Keratinocyte (primary cell): Measurements from ENCODE around the gene OSBPL8. TPM values are rescaled to one million over a fixed set of nuclear protein-coding genes. Genes with fewer than 3 reads are reported as not detected.

Source experiments
- DNase-seq: peaks from one replicate; pipeline ENCODE4 v3.0.0-alpha.2; 2011; ENCODE audit warnings: low read depth, missing footprints, low spot score
- FAIRE-seq: peaks from 2 replicates; lab custom pipeline; 2011; peaks lifted over from hg19 to GRCh38; lab: Jason Lieb, UNC
- H2AFZ ChIP-seq: 2 replicates; pipeline ENCODE4 v1.6.0; 2012; ENCODE audit warnings: low read length, control low read depth, inconsistent platforms; ENCODE audit not compliant: control insufficient read depth
- H3K27ac ChIP-seq: 2 replicates; pipeline ENCODE4 v1.5.1; 2011; ENCODE audit warnings: low read length; ENCODE audit not compliant: control insufficient read depth, insufficient read depth
- H3K27me3 ChIP-seq: 3 replicates; pipeline ENCODE4 v1.6.0; 2011; ENCODE audit warnings: low read length; ENCODE audit not compliant: control insufficient read depth, insufficient read depth; ENCODE audit errors: extremely low read depth
- H3K36me3 ChIP-seq, 2 experiments: 2 replicates in 1 of 2; 3 replicates in 1 of 2; pipeline ENCODE4 v1.5.1; 2011; ENCODE audit warnings: low read length in 2 of 2, mild to moderate bottlenecking in 1 of 2; ENCODE audit not compliant: control insufficient read depth in 2 of 2, insufficient read depth in 2 of 2; ENCODE audit errors: extremely low read depth in 1 of 2
- H3K4me1 ChIP-seq: 3 replicates; pipeline ENCODE4 v1.5.1; 2011; ENCODE audit warnings: low read length; ENCODE audit not compliant: control insufficient read depth, insufficient read depth; ENCODE audit errors: extremely low read depth
- H3K4me2 ChIP-seq: 3 replicates; pipeline ENCODE4 v1.6.0; 2011; ENCODE audit warnings: low read depth, low read length; ENCODE audit not compliant: control insufficient read depth, insufficient read depth; ENCODE audit errors: extremely low read depth
- H3K4me3 ChIP-seq, 3 experiments: fragments of 200-600 bp in 1 of 3; sonication (generic) in 1 of 3; 2 replicates in 2 of 3; 3 replicates in 1 of 3; pipeline ENCODE4 v1.5.1; 2011 to 2016; ENCODE audit warnings: low read length in 3 of 3, mild to moderate bottlenecking in 3 of 3, control low read depth in 2 of 3, inconsistent platforms in 1 of 3, low read depth in 1 of 3, mixed read lengths in 1 of 3, mixed run types in 1 of 3, moderate library complexity in 1 of 3; ENCODE audit not compliant: control insufficient read depth in 2 of 3, insufficient read depth in 2 of 3; ENCODE audit errors: extremely low read depth in 1 of 3
- H3K79me2 ChIP-seq: 2 replicates; pipeline ENCODE4 v1.6.0; 2012; ENCODE audit warnings: low read length; ENCODE audit not compliant: control insufficient read depth, insufficient read depth
- H3K9ac ChIP-seq: 3 replicates; pipeline ENCODE4 v1.6.0; 2011; ENCODE audit warnings: low read length; ENCODE audit not compliant: control insufficient read depth, insufficient read depth; ENCODE audit errors: extremely low read depth
- H3K9me1 ChIP-seq: 3 replicates; pipeline ENCODE4 v1.6.0; 2011; ENCODE audit warnings: low read length; ENCODE audit not compliant: control insufficient read depth, insufficient read depth; ENCODE audit errors: extremely low read depth
- H3K9me3 ChIP-seq: 2 replicates; pipeline ENCODE4 v1.5.1; 2012; ENCODE audit warnings: low read depth, low read length; ENCODE audit not compliant: control insufficient read depth
- H4K20me1 ChIP-seq: 3 replicates; pipeline ENCODE4 v1.6.0; 2011; ENCODE audit warnings: low read length; ENCODE audit not compliant: control insufficient read depth, insufficient read depth; ENCODE audit errors: extremely low read depth
- EZH2 ChIP-seq: IDR thresholded peaks from one replicate; pipeline ENCODE4 v1.6.1; 2012; ENCODE audit warnings: inconsistent platforms, mild to moderate bottlenecking, low read length, moderate library complexity
- dilution Hi-C: fragments of 300-500 bp; cut with MboI; formaldehyde crosslinking; loops from one replicate; pipeline ENCODE4 v1.7.0; 2020; ENCODE audit warnings: low sequenced_read_pairs; ENCODE audit not compliant: extremely low pct_ligation_motif_present
- polyA plus RNA-seq, 5 experiments: library from polyadenylated mRNA; depleted of rRNA in 3 of 5; stranded (reverse) in 3 of 5; stranded (forward) in 1 of 5; unstranded in 1 of 5; fragments of >200 nt; gene quantifications; 1 replicate in 1 of 5; 2 replicates in 3 of 5; 3 replicates in 1 of 5; pipeline versions ENCODE4 v1.2.1 to v1.2.3, GENCODE V29; 2011 to 2012; ENCODE audit warnings: missing spikeins in 2 of 5, low read depth in 1 of 5, low replicate concordance in 1 of 5
- TF ChIP-seq, protein P1 (sequence below), 3 experiments: IDR thresholded peaks in 1 of 3; conservative IDR thresholded peaks in 1 of 3; optimal IDR thresholded peaks in 1 of 3; 2 replicates in 2 of 3; 3 replicates in 1 of 3; pipeline versions ENCODE3 to v1.5.1; 2011; ENCODE audit warnings: low read length in 3 of 3, mild to moderate bottlenecking in 3 of 3, moderate library complexity in 2 of 3, control low read depth in 1 of 3, inconsistent platforms in 1 of 3; ENCODE audit not compliant: insufficient read depth in 2 of 3; ENCODE audit errors: extremely low read depth in 1 of 3

The OSBPL8 gene
- polyA plus RNA-seq, 1 donor (not counting 4 experiments of a cell fraction or from before 2014, with no cell fraction given) = 33.7 TPM

DNA sequence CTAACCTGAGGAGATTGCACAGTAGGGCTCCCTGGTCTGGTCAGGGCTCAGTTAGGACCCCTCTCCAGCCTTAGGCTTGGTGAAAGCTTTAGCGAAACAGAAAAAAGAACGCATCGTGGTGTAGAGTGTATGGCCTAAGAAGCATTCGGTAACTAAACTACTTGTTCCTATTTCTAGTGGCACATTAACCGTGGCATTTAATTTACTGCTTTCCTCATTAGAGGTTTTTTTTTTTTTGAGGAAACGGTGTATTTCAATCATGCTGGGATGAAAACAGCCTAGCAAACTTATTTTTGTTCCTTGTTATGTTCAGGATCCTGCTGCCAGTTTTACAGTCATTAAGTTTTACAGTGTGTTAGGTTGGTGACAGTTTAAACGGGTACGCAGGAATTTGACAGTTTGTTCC is 518 bp upstream of the OSBPL8 start:
- peak overlapping the region; percentile 91 for H3K27ac ChIP-seq
- H3K36me3 ChIP-seq = no peaks in the 10 kb centered on the region
- no peaks in the 10 kb centered on the region for H3K27me3 ChIP-seq
- peak overlapping the region; percentile 76 to 94 (median 94) for H3K4me3 ChIP-seq
- H3K4me1 ChIP-seq = peaks cover 12% of the 10 kb centered on the region
- no peaks in the 10 kb centered on the region for H4K20me1 ChIP-seq
- DNase-seq (no peak), FAIRE-seq (no peak)
- H3K79me2 ChIP-seq = peaks cover 38% of the 10 kb centered on the region
- peak overlapping the region; percentile 98 for H3K4me2 ChIP-seq
- H3K9me3 ChIP-seq = no peaks in the 10 kb centered on the region
- peak overlapping the region; percentile 97 for H2AFZ ChIP-seq
- dilution Hi-C loops = no loop called here
- peak overlapping the region; percentile 96 for H3K9ac ChIP-seq
- no peak for TF ChIP-seq EZH2
- TF ChIP-seq, protein P1, sequence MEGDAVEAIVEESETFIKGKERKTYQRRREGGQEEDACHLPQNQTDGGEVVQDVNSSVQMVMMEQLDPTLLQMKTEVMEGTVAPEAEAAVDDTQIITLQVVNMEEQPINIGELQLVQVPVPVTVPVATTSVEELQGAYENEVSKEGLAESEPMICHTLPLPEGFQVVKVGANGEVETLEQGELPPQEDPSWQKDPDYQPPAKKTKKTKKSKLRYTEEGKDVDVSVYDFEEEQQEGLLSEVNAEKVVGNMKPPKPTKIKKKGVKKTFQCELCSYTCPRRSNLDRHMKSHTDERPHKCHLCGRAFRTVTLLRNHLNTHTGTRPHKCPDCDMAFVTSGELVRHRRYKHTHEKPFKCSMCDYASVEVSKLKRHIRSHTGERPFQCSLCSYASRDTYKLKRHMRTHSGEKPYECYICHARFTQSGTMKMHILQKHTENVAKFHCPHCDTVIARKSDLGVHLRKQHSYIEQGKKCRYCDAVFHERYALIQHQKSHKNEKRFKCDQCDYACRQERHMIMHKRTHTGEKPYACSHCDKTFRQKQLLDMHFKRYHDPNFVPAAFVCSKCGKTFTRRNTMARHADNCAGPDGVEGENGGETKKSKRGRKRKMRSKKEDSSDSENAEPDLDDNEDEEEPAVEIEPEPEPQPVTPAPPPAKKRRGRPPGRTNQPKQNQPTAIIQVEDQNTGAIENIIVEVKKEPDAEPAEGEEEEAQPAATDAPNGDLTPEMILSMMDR (optimal IDR thresholded peaks at IDR 0.05 in 1 of 3, IDR thresholded peaks at IDR 0.05 in 1 of 3, conservative IDR thresholded peaks at IDR 0.05 in 1 of 3; ENCODE audit: extremely low read depth in 1 of 3, insufficient read depth in 2 of 3, low read length in 3 of 3) = no peak
- H3K9me1 ChIP-seq = no peaks in the 10 kb centered on the region

DNA sequence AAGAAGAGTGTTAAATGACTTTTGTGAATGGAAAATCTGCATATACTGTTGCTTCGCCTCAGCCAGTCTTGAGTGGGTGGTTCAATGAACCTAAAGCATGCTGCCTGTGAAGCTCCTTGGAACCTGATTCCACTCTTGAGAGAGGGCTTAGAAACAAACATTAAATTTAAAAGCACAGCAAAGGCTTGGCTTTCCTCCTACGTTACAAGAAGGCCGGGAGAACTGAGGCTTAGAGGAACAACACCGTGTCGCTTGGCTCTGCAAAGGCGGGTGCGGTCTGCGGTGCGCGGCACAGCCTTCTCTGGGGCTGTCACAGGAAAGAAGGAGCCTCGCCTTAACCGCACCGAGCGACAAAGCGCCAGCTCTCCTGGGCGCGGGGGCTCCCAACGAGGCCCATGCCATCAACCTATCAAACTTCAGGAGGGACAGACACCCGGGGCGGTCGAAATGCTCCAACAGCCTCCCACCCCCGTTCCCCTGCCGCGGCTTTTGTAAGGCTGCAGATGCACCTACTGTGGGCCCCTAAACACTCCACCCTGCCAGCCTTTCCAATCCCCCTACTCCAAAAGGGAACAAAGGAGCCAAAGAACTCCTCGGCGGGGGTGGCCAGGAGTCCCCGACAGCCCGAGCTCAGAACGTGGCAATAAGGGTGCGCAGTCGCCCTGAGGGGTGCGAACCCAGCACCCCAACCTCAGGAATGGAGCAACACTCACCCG is 729 bp downstream of the OSBPL8 start:
- peak overlapping the region; percentile 89 for H3K4me2 ChIP-seq
- FAIRE-seq (peak; percentile 23), DNase-seq (no peak)
- H3K27ac ChIP-seq = peak overlapping the region; percentile 87
- peak overlapping the region; percentile 96 for H3K9ac ChIP-seq
- H3K79me2 ChIP-seq = peaks cover 47% of the 10 kb centered on the region
- peak overlapping the region; percentile 76 to 94 (median 94) for H3K4me3 ChIP-seq
- H3K9me1 ChIP-seq = no peaks in the 10 kb centered on the region
- H3K4me1 ChIP-seq = peaks cover 12% of the 10 kb centered on the region
- H2AFZ ChIP-seq = peak overlapping the region; percentile 91
- dilution Hi-C loops = no loop called here
- H3K36me3 ChIP-seq = no peaks in the 10 kb centered on the region
- H3K9me3 ChIP-seq = no peaks in the 10 kb centered on the region
- H4K20me1 ChIP-seq = no peaks in the 10 kb centered on the region
- H3K27me3 ChIP-seq = no peaks in the 10 kb centered on the region
- TF ChIP-seq, protein P1 (optimal IDR thresholded peaks at IDR 0.05 in 1 of 3, IDR thresholded peaks at IDR 0.05 in 1 of 3, conservative IDR thresholded peaks at IDR 0.05 in 1 of 3; ENCODE audit: extremely low read depth in 1 of 3, insufficient read depth in 2 of 3, low read length in 3 of 3) = no peak
- TF ChIP-seq EZH2 = no peak
